MM.1S (cell line): ENCODE results near the gene ATP8B3.
A peak's percentile ranks its signal among the peaks of the same experiment; 100 is the strongest.

Experiments
- DNase-seq: peaks from one replicate; pipeline ENCODE4 v3.0.0-alpha.2; 2015
- H2AFZ ChIP-seq: fragments of 300-600 bp; sonication (generic); 2 replicates; pipeline ENCODE4 v1.6.0; 2016; ENCODE audit warnings: antibody characterized with exemption, low read length
- H3F3A ChIP-seq: fragments of 300-600 bp; sonication (generic); 2 replicates; pipeline ENCODE4 v1.6.1; 2016; ENCODE audit warnings: mild to moderate bottlenecking, antibody characterized with exemption, low read length, moderate library complexity, mixed read lengths; ENCODE audit not compliant: insufficient read depth
- H3K27ac ChIP-seq: fragments of 300-600 bp; sonication (generic); 2 replicates; pipeline ENCODE4 v1.5.1; 2016; ENCODE audit warnings: mild to moderate bottlenecking, low read length
- H3K27me3 ChIP-seq: fragments of 300-600 bp; sonication (generic); replicated peaks from 2 replicates; pipeline ENCODE4 v1.6.0; 2016; ENCODE audit warnings: low read length; ENCODE audit not compliant: insufficient read depth
- H3K36me3 ChIP-seq: fragments of 300-600 bp; sonication (generic); replicated peaks from 2 replicates; pipeline ENCODE4 v1.6.1; 2016; ENCODE audit warnings: mild to moderate bottlenecking, low read length, mixed read lengths; ENCODE audit not compliant: insufficient read depth
- H3K4me1 ChIP-seq: fragments of 300-600 bp; sonication (generic); 2 replicates; pipeline ENCODE4 v1.6.1; 2016; ENCODE audit warnings: low read length, mixed read lengths
- H3K4me2 ChIP-seq: fragments of 300-600 bp; sonication (generic); 2 replicates; pipeline ENCODE4 v1.6.0; 2016; ENCODE audit warnings: low read depth, low read length
- H3K4me3 ChIP-seq: fragments of 300-600 bp; sonication (generic); 2 replicates; pipeline ENCODE4 v1.5.1; 2016; ENCODE audit warnings: low read length, mixed read lengths
- H3K79me2 ChIP-seq: fragments of 300-600 bp; sonication (generic); 2 replicates; pipeline ENCODE4 v1.6.1; 2016; ENCODE audit warnings: mixed run types, low read length, mixed read lengths
- H3K9ac ChIP-seq: fragments of 300-600 bp; sonication (generic); 2 replicates; pipeline ENCODE4 v1.6.1; 2016; ENCODE audit warnings: low read length, mixed read lengths
- H3K9me2 ChIP-seq: fragments of 300-600 bp; sonication (generic); replicated peaks from 2 replicates; pipeline ENCODE4 v1.6.1; 2016; ENCODE audit warnings: mild to moderate bottlenecking, low read length, mixed read lengths; ENCODE audit not compliant: insufficient read depth
- H3K9me3 ChIP-seq: fragments of 300-600 bp; sonication (generic); replicated peaks from 2 replicates; pipeline ENCODE4 v1.6.1; 2016; ENCODE audit warnings: mild to moderate bottlenecking, low read length, mixed read lengths; ENCODE audit not compliant: insufficient read depth
- H4K20me1 ChIP-seq: fragments of 300-600 bp; sonication (generic); 2 replicates; pipeline ENCODE4 v1.6.1; 2016; ENCODE audit warnings: mild to moderate bottlenecking, low read length, moderate library complexity, mixed read lengths; ENCODE audit not compliant: insufficient read depth
- CTCF ChIP-seq: fragments of 300-600 bp; sonication (generic); IDR thresholded peaks from 2 replicates; pipeline ENCODE4 v1.5.1; 2016; ENCODE audit warnings: antibody characterized with exemption, low read length, mixed read lengths
- EZH2 ChIP-seq: fragments of 300-600 bp; sonication (generic); optimal IDR thresholded peaks from 2 replicates; pipeline ENCODE3; 2017; ENCODE audit warnings: low read depth, mild to moderate bottlenecking, antibody characterized with exemption, low read length, mixed read lengths
- EZH2phosphoT487 ChIP-seq: fragments of 300-600 bp; sonication (generic); IDR thresholded peaks from 2 replicates; pipeline ENCODE4 v1.6.1; 2018; ENCODE audit warnings: antibody characterized with exemption, low read length

Gene ATP8B3

GRCh38 chr19:1852581-1853128 is 40.6 kb upstream of the ATP8B3 start:
- peak overlapping the region; percentile 34; the same call in 1 of the 2 replicates for H3K4me2 ChIP-seq
- H3K9me3 ChIP-seq, result no peaks in the 10 kb centered on the region
- TF ChIP-seq CTCF (no peak), EZH2 (no peak), EZH2phosphoT487 (no peak)
- no peaks in the 10 kb centered on the region for H3K27me3 ChIP-seq
- H3K9ac ChIP-seq, result peak overlapping the region; percentile 14; the same call in 1 of the 2 replicates
- no peaks in the 10 kb centered on the region for H4K20me1 ChIP-seq
- no peaks in the 10 kb centered on the region for H3K9me2 ChIP-seq
- H3K4me3 ChIP-seq, result no peak overlapping the region
- no peak for DNase-seq
- peaks cover 64% of the 10 kb centered on the region for H3K79me2 ChIP-seq
- H3K27ac ChIP-seq, result no peak overlapping the region
- H3K36me3 ChIP-seq, result no peaks in the 10 kb centered on the region
- peaks cover 39% of the 10 kb centered on the region for H3K4me1 ChIP-seq
- peaks cover 34% of the 10 kb centered on the region for H3F3A ChIP-seq
- H2AFZ ChIP-seq, result no peak overlapping the region

GRCh38 chr19:1851654-1852580 is 39.8 kb upstream of the ATP8B3 start:
- no peak overlapping the region for H3K27ac ChIP-seq
- H3K4me1 ChIP-seq, result peaks cover 41% of the 10 kb centered on the region
- no peak overlapping the region for H3K4me3 ChIP-seq
- H3F3A ChIP-seq, result peaks cover 26% of the 10 kb centered on the region
- H3K9me2 ChIP-seq, result no peaks in the 10 kb centered on the region
- no peak overlapping the region for H3K4me2 ChIP-seq
- H3K36me3 ChIP-seq, result no peaks in the 10 kb centered on the region
- H3K79me2 ChIP-seq, result peaks cover 64% of the 10 kb centered on the region
- TF ChIP-seq EZH2 (no peak), CTCF (no peak), EZH2phosphoT487 (no peak)
- H3K9me3 ChIP-seq, result no peaks in the 10 kb centered on the region
- no peak overlapping the region for H2AFZ ChIP-seq
- H4K20me1 ChIP-seq, result peaks cover 7% of the 10 kb centered on the region; the same call in 1 of the 2 replicates
- H3K27me3 ChIP-seq, result no peaks in the 10 kb centered on the region
- no peak overlapping the region for H3K9ac ChIP-seq
- no peak for DNase-seq

DNA sequence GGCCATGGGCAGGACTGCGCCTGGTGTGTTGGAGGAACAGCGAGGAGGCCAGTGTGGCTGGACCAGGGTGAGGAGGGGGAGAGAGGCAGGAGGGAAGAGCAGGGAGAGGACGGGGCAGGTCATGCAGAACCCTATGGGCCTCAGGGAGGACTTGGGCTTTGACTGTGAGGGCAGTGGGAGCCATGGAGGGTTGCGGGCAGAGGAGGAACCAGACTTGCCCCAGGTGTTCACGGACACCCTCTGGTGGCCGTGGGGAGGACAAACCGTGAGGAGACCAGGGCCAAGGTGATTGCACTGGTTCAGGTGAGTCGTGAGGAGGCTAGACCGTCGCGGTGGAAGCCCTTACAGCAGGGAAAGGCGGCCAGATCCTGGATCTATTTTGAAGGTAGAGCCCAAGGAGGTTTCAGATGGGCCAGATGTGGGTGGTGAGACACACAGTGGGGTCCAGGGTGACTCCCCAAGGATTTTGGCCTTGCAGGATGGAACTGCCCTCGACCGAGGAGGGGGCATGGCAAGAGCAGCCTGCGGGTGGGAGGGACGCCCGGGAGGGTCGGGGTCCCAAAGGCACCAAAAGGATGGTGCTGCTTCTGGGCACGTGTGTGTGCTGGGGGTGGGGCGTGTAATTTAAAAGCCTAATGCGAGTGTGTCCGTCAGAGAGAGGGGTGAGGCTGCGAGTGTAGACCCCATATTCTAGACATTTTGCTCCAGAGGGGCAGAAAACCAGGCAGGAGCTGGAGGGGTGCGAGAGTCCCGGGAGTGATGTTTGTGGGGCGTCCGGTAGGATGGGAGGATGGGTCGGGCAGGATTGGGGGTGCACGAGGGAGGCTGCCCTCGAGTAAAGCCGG is 39.0 kb upstream of the ATP8B3 start:
- no peak for DNase-seq

More for the DNA sequence above, 39.0 kb upstream of the ATP8B3 start:
- peaks cover 13% of the 10 kb centered on the region; the same call in 1 of the 2 replicates for H4K20me1 ChIP-seq
- H3K36me3 ChIP-seq, result no peaks in the 10 kb centered on the region
- peaks cover 20% of the 10 kb centered on the region for H3F3A ChIP-seq
- no peaks in the 10 kb centered on the region for H3K27me3 ChIP-seq
- peaks cover 44% of the 10 kb centered on the region for H3K4me1 ChIP-seq
- H3K9me2 ChIP-seq, result no peaks in the 10 kb centered on the region
- H2AFZ ChIP-seq, result no peak overlapping the region
- TF ChIP-seq EZH2, result no peak
- TF ChIP-seq CTCF, result peak; percentile 25
- TF ChIP-seq EZH2phosphoT487, result no peak
- H3K4me3 ChIP-seq, result no peak overlapping the region
- H3K27ac ChIP-seq, result no peak overlapping the region
- H3K9me3 ChIP-seq, result no peaks in the 10 kb centered on the region
- H3K4me2 ChIP-seq, result no peak overlapping the region
- H3K79me2 ChIP-seq, result peaks cover 65% of the 10 kb centered on the region
- no peak overlapping the region for H3K9ac ChIP-seq
